GM23248 (cell line): ENCODE data around the gene CAMK2N1. TPM values are rescaled to one million over a fixed set of nuclear protein-coding genes. Genes with fewer than 3 reads are reported as not detected.

ENCODE experiments used
- DNase-seq: peaks from one replicate; pipeline ENCODE4 v3.0.0-alpha.2; 2015
- H2AFZ ChIP-seq: fragments of 200-600 bp; sonication (generic); 2 replicates; pipeline ENCODE4 v1.6.1; 2016; ENCODE audit warnings: antibody characterized with exemption
- H3F3A ChIP-seq: fragments of 200-600 bp; sonication (generic); 2 replicates; pipeline ENCODE4 v1.6.1; 2016; ENCODE audit warnings: mild to moderate bottlenecking, antibody characterized with exemption, mixed run types; ENCODE audit not compliant: insufficient read depth
- H3K27ac ChIP-seq: fragments of 200-600 bp; sonication (generic); 2 replicates; pipeline ENCODE4 v1.5.1; 2016; ENCODE audit warnings: mild to moderate bottlenecking
- H3K27me3 ChIP-seq: fragments of 200-600 bp; sonication (generic); replicated peaks from 2 replicates; pipeline ENCODE4 v1.6.1; 2016; ENCODE audit warnings: mild to moderate bottlenecking; ENCODE audit not compliant: insufficient read depth
- H3K36me3 ChIP-seq: fragments of 200-600 bp; sonication (generic); 2 replicates; pipeline ENCODE4 v1.6.1; 2016; ENCODE audit warnings: low read depth, mild to moderate bottlenecking
- H3K4me1 ChIP-seq: fragments of 200-600 bp; sonication (generic); 2 replicates; pipeline ENCODE4 v1.6.1; 2016; ENCODE audit warnings: mild to moderate bottlenecking; ENCODE audit not compliant: insufficient read depth
- H3K4me2 ChIP-seq: fragments of 200-600 bp; sonication (generic); one replicate; pipeline ENCODE4 v1.6.1; 2016; ENCODE audit warnings: mild to moderate bottlenecking; ENCODE audit not compliant: unreplicated experiment
- H3K4me3 ChIP-seq: fragments of 200-600 bp; sonication (generic); 2 replicates; pipeline ENCODE4 v1.5.1; 2016; ENCODE audit warnings: mild to moderate bottlenecking
- H3K79me2 ChIP-seq: fragments of 200-600 bp; sonication (generic); 2 replicates; pipeline ENCODE4 v1.6.1; 2016; ENCODE audit warnings: mild to moderate bottlenecking; ENCODE audit not compliant: insufficient read depth
- H3K9ac ChIP-seq: fragments of 200-600 bp; sonication (generic); 2 replicates; pipeline ENCODE4 v1.6.1; 2016; ENCODE audit warnings: mild to moderate bottlenecking
- H3K9me2 ChIP-seq: fragments of 200-600 bp; sonication (generic); 2 replicates; pipeline ENCODE4 v1.6.1; 2016; ENCODE audit warnings: mixed run types, mild to moderate bottlenecking, moderate library complexity; ENCODE audit not compliant: insufficient read depth
- H3K9me3 ChIP-seq: fragments of 200-600 bp; sonication (generic); one replicate; pipeline ENCODE4 v1.6.1; 2017; ENCODE audit warnings: low read depth
- H4K20me1 ChIP-seq: fragments of 200-600 bp; sonication (generic); 2 replicates; pipeline ENCODE4 v1.6.0; 2016; ENCODE audit not compliant: insufficient read depth
- EZH2 ChIP-seq: fragments of 200-600 bp; sonication (generic); IDR thresholded peaks from 2 replicates; pipeline ENCODE4 v1.6.1; 2018; ENCODE audit warnings: antibody characterized with exemption, mild to moderate bottlenecking; ENCODE audit not compliant: insufficient read depth, poor library complexity, severe bottlenecking
- EZH2phosphoT487 ChIP-seq: fragments of 200-600 bp; sonication (generic); IDR thresholded peaks from 2 replicates; pipeline ENCODE4 v1.6.1; 2018; ENCODE audit warnings: antibody characterized with exemption, moderate library complexity, mild to moderate bottlenecking, low read depth; ENCODE audit not compliant: insufficient read depth
- WGBS, 2 experiments: methylation state at CpG; one replicate each; pipeline ENCODE4 v1.1.6; 2015 to 2017; ENCODE audit warnings: low lambda C conversion rate in 2 of 2, low coverage in 1 of 2; ENCODE audit errors: missing lambda C conversion rate in 2 of 2; 5-methylcytosine and 5-hydroxymethylcytosine counted together
- in situ Hi-C: fragments of 300-500 bp; cut with MboI; formaldehyde crosslinking; loops from 2 replicates; pipeline ENCODE4 v1.15.0; 2020
- polyA plus RNA-seq: library from polyadenylated mRNA; unstranded; fragments of >200 nt; fragmentation: Nextera tagmentation; extraction: Ambion mirVana; gene quantifications from 2 replicates; pipeline ENCODE4 v1.2.1, GENCODE V29; 2016
- total RNA-seq: library from RNA; depleted of rRNA; stranded (reverse); fragments of >200 nt; shearing (Covaris generic); gene quantifications from 2 replicates; pipeline ENCODE4 v1.2.3, GENCODE V29; 2014

The CAMK2N1 gene
- total and polyA plus RNA-seq, 2 experiments from 2014 or later = 28.6 to 37.6 TPM

DNA sequence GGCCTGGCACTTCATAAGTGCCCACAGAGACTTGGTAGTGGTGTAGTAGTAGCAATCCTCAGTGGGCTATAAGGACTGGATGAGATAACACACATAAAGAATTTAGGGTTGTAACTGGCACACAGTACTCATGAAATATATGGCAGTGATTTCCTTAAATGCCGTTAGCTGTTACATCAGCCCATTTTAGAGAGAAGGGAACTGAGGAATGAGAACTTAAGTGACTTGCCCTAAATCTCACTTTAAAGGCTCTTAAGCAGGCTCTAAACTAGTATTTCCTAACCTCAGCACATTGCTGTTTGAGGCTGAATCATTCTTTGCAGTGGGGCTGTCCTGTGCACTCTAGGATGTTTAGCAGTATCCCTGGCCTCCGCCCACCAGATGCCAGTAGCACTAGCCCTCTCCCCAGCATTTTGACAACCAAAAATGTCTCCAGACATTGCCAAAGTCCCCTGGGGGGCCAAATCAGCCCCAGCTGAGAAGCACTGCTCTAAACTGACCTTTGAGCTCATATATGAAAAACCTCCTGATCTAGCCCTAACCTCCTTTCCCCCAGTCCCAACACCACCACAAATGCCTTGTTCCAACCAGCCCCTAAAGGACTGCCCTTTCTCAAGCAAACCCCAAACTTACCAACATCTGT lies 11.6 kb downstream of the CAMK2N1 start:
- no peak overlapping the region for H3K4me2 ChIP-seq
- TF ChIP-seq EZH2phosphoT487 = no peak
- no peak for TF ChIP-seq EZH2
- DNase-seq = peak; percentile 47
- peaks cover 17% of the 10 kb centered on the region for H3K4me1 ChIP-seq
- H3K27me3 ChIP-seq = no peaks in the 10 kb centered on the region
- no peaks in the 10 kb centered on the region for H3K9me2 ChIP-seq
- in situ Hi-C loops = no loop called here
- no peak overlapping the region for H3K9ac ChIP-seq
- no peak overlapping the region for H3K27ac ChIP-seq
- no peaks in the 10 kb centered on the region for H3K9me3 ChIP-seq
- H2AFZ ChIP-seq = no peak overlapping the region
- no peaks in the 10 kb centered on the region for H4K20me1 ChIP-seq
- 61 to 89% methylated on average over 2 of the region's 2 CpGs for WGBS, 2 experiments
- H3K36me3 ChIP-seq = no peaks in the 10 kb centered on the region
- H3K4me3 ChIP-seq = no peak overlapping the region
- peaks cover 16% of the 10 kb centered on the region for H3F3A ChIP-seq
- H3K79me2 ChIP-seq = no peaks in the 10 kb centered on the region

DNA sequence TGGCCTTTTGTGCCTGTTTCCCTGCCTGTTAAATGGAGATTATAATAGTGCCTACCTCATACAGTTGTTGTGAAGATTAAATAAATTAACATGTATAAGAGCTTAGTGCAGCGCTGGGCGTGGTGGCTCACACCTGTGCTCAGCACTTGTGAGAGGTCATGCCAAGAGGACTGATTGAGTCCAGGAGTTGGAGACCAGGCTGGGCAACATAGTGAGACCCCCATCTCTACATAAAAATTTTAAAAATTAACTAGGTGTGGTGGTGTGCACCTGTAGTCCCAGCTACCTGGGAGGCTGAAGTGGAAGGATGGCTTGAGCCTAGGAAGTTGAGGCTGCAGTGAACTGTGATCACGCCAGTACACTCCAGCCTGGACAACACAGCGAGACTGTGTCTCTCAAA lies 12.1 kb downstream of the CAMK2N1 start:
- H3K9ac ChIP-seq = no peak overlapping the region
- no peaks in the 10 kb centered on the region for H3K36me3 ChIP-seq
- in situ Hi-C loops = no loop called here
- H3K4me1 ChIP-seq = peaks cover 15% of the 10 kb centered on the region
- no peaks in the 10 kb centered on the region for H3K27me3 ChIP-seq
- H3K79me2 ChIP-seq = no peaks in the 10 kb centered on the region
- H3K9me3 ChIP-seq = no peaks in the 10 kb centered on the region
- no peak overlapping the region for H3K4me2 ChIP-seq
- peaks cover 13% of the 10 kb centered on the region for H3F3A ChIP-seq
- DNase-seq = no peak
- no peak overlapping the region for H3K4me3 ChIP-seq
- WGBS, 2 experiments = 95 to 98% methylated on average over 4 of the region's 4 CpGs
- no peak overlapping the region for H3K27ac ChIP-seq
- H2AFZ ChIP-seq = no peak overlapping the region
- no peaks in the 10 kb centered on the region for H3K9me2 ChIP-seq
- H4K20me1 ChIP-seq = no peaks in the 10 kb centered on the region
- TF ChIP-seq EZH2phosphoT487 = no peak
- TF ChIP-seq EZH2 = no peak

DNA sequence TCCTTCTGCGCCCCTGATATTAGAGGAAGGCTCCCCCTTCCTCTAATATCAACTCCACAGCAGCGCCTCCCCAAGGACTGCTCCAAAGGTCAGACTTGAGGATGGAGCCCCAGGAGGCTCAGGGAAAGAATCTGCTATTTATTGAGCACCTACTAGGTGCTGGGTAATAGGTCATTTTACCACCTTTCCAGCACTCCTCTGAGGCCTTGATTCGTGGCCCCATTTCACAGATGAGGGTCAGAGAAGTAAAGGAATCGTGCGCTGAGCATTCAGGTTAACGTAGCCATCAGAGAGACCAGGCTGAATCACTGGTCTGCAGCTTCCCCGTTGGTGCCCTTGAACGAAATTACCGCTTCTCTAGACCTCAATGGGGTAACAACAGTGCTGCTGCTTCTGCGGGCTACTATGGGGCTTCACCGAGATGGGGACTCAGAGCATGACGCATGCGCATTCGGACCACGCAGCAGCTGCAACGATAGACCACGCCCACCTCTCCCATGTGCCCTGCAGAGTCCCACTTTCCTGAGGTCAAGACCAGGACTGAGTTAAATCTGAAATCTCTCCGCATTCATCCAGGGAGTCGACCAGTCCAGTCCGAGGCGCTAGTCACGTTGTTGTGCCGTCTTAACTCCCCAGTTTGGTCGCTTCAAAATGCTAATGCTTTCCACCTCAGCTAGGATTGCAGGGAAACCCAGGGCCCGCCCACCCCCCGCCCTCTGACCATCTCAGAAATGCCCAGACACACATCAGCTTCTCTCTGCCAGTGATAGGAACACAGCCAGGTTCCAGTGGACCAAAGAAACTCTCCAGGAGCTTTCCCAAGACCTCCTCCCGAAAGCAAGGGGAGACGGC lies 12.9 kb downstream of the CAMK2N1 start:
- no peaks in the 10 kb centered on the region for H3K79me2 ChIP-seq
- DNase-seq = peak; percentile 74
- no peak overlapping the region for H2AFZ ChIP-seq
- in situ Hi-C loops = no loop called here
- H3K4me2 ChIP-seq = peak overlapping the region; percentile 5
- H3K9me3 ChIP-seq = no peaks in the 10 kb centered on the region
- peaks cover 13% of the 10 kb centered on the region for H3F3A ChIP-seq
- no peaks in the 10 kb centered on the region for H3K9me2 ChIP-seq
- H3K9ac ChIP-seq = no peak overlapping the region
- H3K4me3 ChIP-seq = no peak overlapping the region
- peaks cover 7% of the 10 kb centered on the region for H3K4me1 ChIP-seq
- no peaks in the 10 kb centered on the region for H3K36me3 ChIP-seq
- WGBS, 2 experiments = 34 to 36% methylated on average over 28 of the region's 28 CpGs
- TF ChIP-seq EZH2 (no peak), EZH2phosphoT487 (no peak)
- no peaks in the 10 kb centered on the region; the same call in 1 of the 2 replicates for H3K27me3 ChIP-seq
- H3K27ac ChIP-seq = no peak overlapping the region
- H4K20me1 ChIP-seq = no peaks in the 10 kb centered on the region

DNA sequence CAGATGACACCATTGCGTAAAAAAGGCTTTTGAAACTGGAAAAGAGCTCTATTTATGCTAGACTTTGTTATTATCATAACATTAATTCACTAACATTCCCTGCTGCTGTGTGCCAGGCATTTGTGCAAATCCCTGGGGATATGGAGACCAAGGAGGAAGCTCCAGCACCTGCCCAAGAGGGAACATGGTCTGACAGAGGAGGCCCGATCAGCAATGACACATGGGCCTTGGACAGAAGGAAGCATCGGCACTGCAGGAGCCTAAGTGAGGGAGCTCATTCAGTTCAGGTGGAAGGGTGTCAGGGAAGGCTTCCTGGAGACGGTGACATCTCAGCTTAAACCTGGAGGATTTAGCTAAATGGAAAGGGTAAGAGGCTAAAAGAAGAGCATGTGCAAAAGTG lies 13.9 kb downstream of the CAMK2N1 start:
- DNase-seq = no peak
- no peaks in the 10 kb centered on the region for H3K79me2 ChIP-seq
- no peak overlapping the region for H3K4me2 ChIP-seq
- peaks cover 13% of the 10 kb centered on the region for H3F3A ChIP-seq
- H3K9ac ChIP-seq = no peak overlapping the region
- no peaks in the 10 kb centered on the region for H4K20me1 ChIP-seq
- no peak overlapping the region for H2AFZ ChIP-seq
- in situ Hi-C loops = no loop called here
- no peaks in the 10 kb centered on the region for H3K4me1 ChIP-seq
- WGBS, 2 experiments = 91 to 96% methylated on average over 4 of the region's 4 CpGs
- no peak overlapping the region for H3K4me3 ChIP-seq
- H3K27ac ChIP-seq = no peak overlapping the region
- no peaks in the 10 kb centered on the region for H3K9me3 ChIP-seq
- no peaks in the 10 kb centered on the region for H3K9me2 ChIP-seq
- TF ChIP-seq EZH2phosphoT487 = no peak
- no peak for TF ChIP-seq EZH2
- H3K36me3 ChIP-seq = no peaks in the 10 kb centered on the region
- H3K27me3 ChIP-seq = no peaks in the 10 kb centered on the region; the same call in 1 of the 2 replicates
